ENCODE data around the gene FUT9. TPM values are rescaled to one million over a fixed set of nuclear protein-coding genes. Genes with fewer than 3 reads are reported as not detected.
A peak's percentile ranks its signal among the peaks of the same experiment; 100 is the strongest.

Gene FUT9
- total RNA-seq, 1 experiment from 2014 or later, result not detected

GRCh38 chr6:96138406-96138805 lies 122.6 kb downstream of the FUT9 start:
- DNase-seq, result no peak
- H3K36me3 ChIP-seq, result no peaks in the 10 kb centered on the region
- H3K27me3 ChIP-seq, result no peaks in the 10 kb centered on the region; the same call in 1 of the 2 replicates
- H3K9me3 ChIP-seq, result no peaks in the 10 kb centered on the region
- H3K4me3 ChIP-seq, result no peak overlapping the region

GRCh38 chr6:96142142-96142541 lies 126.4 kb downstream of the FUT9 start:
- H3K27me3 ChIP-seq, result no peaks in the 10 kb centered on the region; the same call in 1 of the 2 replicates
- no peaks in the 10 kb centered on the region for H3K36me3 ChIP-seq
- no peak overlapping the region for H3K4me3 ChIP-seq
- no peaks in the 10 kb centered on the region for H3K9me3 ChIP-seq
- no peak for DNase-seq

GRCh38 chr6:96150431-96150830 lies 134.7 kb downstream of the FUT9 start:
- no peaks in the 10 kb centered on the region for H3K36me3 ChIP-seq
- DNase-seq, result no peak
- no peak overlapping the region for H3K4me3 ChIP-seq
- no peaks in the 10 kb centered on the region for H3K9me3 ChIP-seq
- no peaks in the 10 kb centered on the region for H3K27me3 ChIP-seq

- no peaks in the 10 kb centered on the region for H3K9me3 ChIP-seq
- no peaks in the 10 kb centered on the region for H3K27me3 ChIP-seq
- H3K36me3 ChIP-seq, result no peaks in the 10 kb centered on the region
- H3K4me3 ChIP-seq, result no peak overlapping the region
- DNase-seq, result no peak
Observed at GRCh38 chr6:96151707-96152106, 135.9 kb downstream of the FUT9 start.

GRCh38 chr6:96152114-96152708 lies 136.4 kb downstream of the FUT9 start:
- DNase-seq, result no peak
- Histone ChIP-seq H3K4me3 (no peak overlapping the region), H3K9me3 (no peaks in the 10 kb centered on the region), H3K27me3 (no peaks in the 10 kb centered on the region), H3K36me3 (no peaks in the 10 kb centered on the region)

GRCh38 chr6:96153775-96154174 lies 138.0 kb downstream of the FUT9 start:
- H3K36me3 ChIP-seq, result no peaks in the 10 kb centered on the region
- no peak for DNase-seq
- H3K4me3 ChIP-seq, result no peak overlapping the region
- no peaks in the 10 kb centered on the region for H3K27me3 ChIP-seq
- H3K9me3 ChIP-seq, result no peaks in the 10 kb centered on the region

GRCh38 chr6:96156425-96156824 lies 140.7 kb downstream of the FUT9 start:
- H3K4me3 ChIP-seq, result peak overlapping the region; percentile 29; the same call in 1 of the 2 replicates

GRCh38 chr6:96157018-96157565 lies 141.3 kb downstream of the FUT9 start:
- H3K9me3 ChIP-seq, result no peaks in the 10 kb centered on the region
- H3K36me3 ChIP-seq, result no peaks in the 10 kb centered on the region
- no peaks in the 10 kb centered on the region for H3K27me3 ChIP-seq
- H3K4me3 ChIP-seq, result peak overlapping the region; percentile 29
- no peak for DNase-seq

More at GRCh38 chr6:96156425-96156824, 140.7 kb downstream of the FUT9 start:
- H3K27me3 ChIP-seq, result no peaks in the 10 kb centered on the region
- no peaks in the 10 kb centered on the region for H3K9me3 ChIP-seq
- DNase-seq, result no peak
- H3K36me3 ChIP-seq, result no peaks in the 10 kb centered on the region

- DNase-seq, result no peak
Observed at GRCh38 chr6:96162711-96163120, 146.9 kb downstream of the FUT9 start.

GRCh38 chr6:96164802-96165201 lies 149.0 kb downstream of the FUT9 start:
- H3K36me3 ChIP-seq, result no peaks in the 10 kb centered on the region
- no peaks in the 10 kb centered on the region for H3K9me3 ChIP-seq
- DNase-seq, result no peak
- H3K4me3 ChIP-seq, result no peak overlapping the region
- H3K27me3 ChIP-seq, result no peaks in the 10 kb centered on the region

More at GRCh38 chr6:96162711-96163120, 146.9 kb downstream of the FUT9 start:
- Histone ChIP-seq H3K4me3 (no peak overlapping the region), H3K36me3 (no peaks in the 10 kb centered on the region), H3K9me3 (no peaks in the 10 kb centered on the region), H3K27me3 (no peaks in the 10 kb centered on the region)

GRCh38 chr6:96171112-96171511 lies 155.3 kb downstream of the FUT9 start:
- Histone ChIP-seq H3K9me3 (no peaks in the 10 kb centered on the region), H3K4me3 (no peak overlapping the region), H3K27me3 (no peaks in the 10 kb centered on the region), H3K36me3 (no peaks in the 10 kb centered on the region)
- DNase-seq, result no peak

- no peak for DNase-seq
- no peak overlapping the region for H3K4me3 ChIP-seq
- H3K27me3 ChIP-seq, result no peaks in the 10 kb centered on the region
- no peaks in the 10 kb centered on the region for H3K36me3 ChIP-seq
- H3K9me3 ChIP-seq, result no peaks in the 10 kb centered on the region
Observed at GRCh38 chr6:96184798-96185197, 169.0 kb downstream of the FUT9 start.

- DNase-seq, result no peak
- Histone ChIP-seq H3K36me3 (no peaks in the 10 kb centered on the region), H3K4me3 (no peak overlapping the region)
Observed at GRCh38 chr6:96186094-96186493, 170.3 kb downstream of the FUT9 start.

GRCh38 chr6:96186516-96187195 lies 170.9 kb downstream of the FUT9 start:
- Histone ChIP-seq H3K9me3 (no peaks in the 10 kb centered on the region), H3K27me3 (no peaks in the 10 kb centered on the region), H3K36me3 (no peaks in the 10 kb centered on the region), H3K4me3 (no peak overlapping the region)
- DNase-seq, result no peak

More at GRCh38 chr6:96186094-96186493, 170.3 kb downstream of the FUT9 start:
- Histone ChIP-seq H3K27me3 (no peaks in the 10 kb centered on the region), H3K9me3 (no peaks in the 10 kb centered on the region)

- Histone ChIP-seq H3K4me3 (no peak overlapping the region), H3K27me3 (no peaks in the 10 kb centered on the region), H3K9me3 (no peaks in the 10 kb centered on the region), H3K36me3 (no peaks in the 10 kb centered on the region)
- DNase-seq, result no peak
Observed at GRCh38 chr6:96194675-96195074, 178.9 kb downstream of the FUT9 start.

GRCh38 chr6:96195272-96195671 lies 179.5 kb downstream of the FUT9 start:
- no peak for DNase-seq
- Histone ChIP-seq H3K27me3 (no peaks in the 10 kb centered on the region), H3K9me3 (no peaks in the 10 kb centered on the region), H3K36me3 (no peaks in the 10 kb centered on the region), H3K4me3 (no peak overlapping the region)

GRCh38 chr6:96196633-96197032 lies 180.9 kb downstream of the FUT9 start:
- DNase-seq, result no peak
- Histone ChIP-seq H3K9me3 (no peaks in the 10 kb centered on the region), H3K4me3 (no peak overlapping the region), H3K36me3 (no peaks in the 10 kb centered on the region), H3K27me3 (no peaks in the 10 kb centered on the region)

- H3K36me3 ChIP-seq, result no peaks in the 10 kb centered on the region
- no peak for DNase-seq
- H3K27me3 ChIP-seq, result no peaks in the 10 kb centered on the region
- H3K4me3 ChIP-seq, result no peak overlapping the region
- H3K9me3 ChIP-seq, result no peaks in the 10 kb centered on the region
Observed at GRCh38 chr6:96197241-96197640, 181.5 kb downstream of the FUT9 start.
